Caco-2 (cell line): Measurements from ENCODE around the gene FOXP1. TPM values are rescaled to one million over a fixed set of nuclear protein-coding genes. Genes with fewer than 3 reads are reported as not detected.

Source experiments
- BruUV-seq: library from RNA; stranded (reverse); fragments of 400-500 nt; replicated peaks from 2 replicates; lab custom pipeline; 2021; lab: Mats Ljungman, UMichigan
- CTCF ChIA-PET: fragments of 300-600 bp; sonication (Branson Sonifier 250); formaldehyde crosslinking; loops from one replicate; lab custom pipeline; 2022; ENCODE audit warnings: antibody characterized with exemption; lab: Charles Lee
- POLR2A ChIA-PET: fragments of 300-600 bp; sonication (Branson Sonifier 250); formaldehyde crosslinking; loops from one replicate; lab custom pipeline; 2022; ENCODE audit warnings: antibody characterized with exemption; lab: Charles Lee
- DNase-seq, 2 experiments: peaks; one replicate each; pipeline versions ENCODE4 v3.0.0 to v3.0.0-alpha.2; 2020 to 2022
- H3K27me3 ChIP-seq: replicated peaks from 2 replicates; pipeline ENCODE4 v1.6.0; 2011; ENCODE audit warnings: low read length; ENCODE audit not compliant: control insufficient read depth, insufficient read depth
- H3K36me3 ChIP-seq: 2 replicates; pipeline ENCODE4 v1.5.1; 2011; ENCODE audit warnings: low read length; ENCODE audit not compliant: control insufficient read depth, insufficient read depth
- H3K4me1 ChIP-seq: fragments of 250-450 bp; sonication (Bioruptor Pico); 2 replicates; pipeline ENCODE4 v1.5.1; 2020; ENCODE audit warnings: mild to moderate bottlenecking
- H3K4me3 ChIP-seq: 2 replicates; pipeline ENCODE4 v1.5.1; 2011; ENCODE audit warnings: low read depth, mild to moderate bottlenecking, control low read depth, low read length
- H3K9me3 ChIP-seq: fragments of 250-450 bp; sonication (Bioruptor Pico); 2 replicates; pipeline ENCODE4 v1.5.1; 2020; ENCODE audit warnings: mild to moderate bottlenecking, moderate library complexity
- H3K27ac Mint-ChIP-seq: one replicate; pipeline ENCODE4 v1.8.0; 2022; ENCODE audit warnings: mixed read lengths; ENCODE audit not compliant: unreplicated experiment
- H3K27me3 Mint-ChIP-seq: one replicate; pipeline ENCODE4 v1.8.0; 2022; ENCODE audit warnings: mixed read lengths; ENCODE audit not compliant: insufficient read depth, unreplicated experiment
- H3K36me3 Mint-ChIP-seq: one replicate; pipeline ENCODE4 v1.8.0; 2022; ENCODE audit warnings: mild to moderate bottlenecking, mixed read lengths; ENCODE audit not compliant: insufficient read depth, unreplicated experiment
- H3K4me1 Mint-ChIP-seq: one replicate; pipeline ENCODE4 v1.8.0; 2022; ENCODE audit warnings: low read depth, mixed read lengths; ENCODE audit not compliant: unreplicated experiment
- H3K4me3 Mint-ChIP-seq: one replicate; pipeline ENCODE4 v1.8.0; 2022; ENCODE audit warnings: mild to moderate bottlenecking, moderate library complexity, mixed read lengths; ENCODE audit not compliant: unreplicated experiment
- H3K9me3 Mint-ChIP-seq: one replicate; pipeline ENCODE4 v1.8.0; 2022; ENCODE audit warnings: mixed read lengths; ENCODE audit not compliant: unreplicated experiment
- intact Hi-C: fragments of 100-400 bp; cut with micrococcal nuclease; formaldehyde crosslinking; loops from one replicate; pipeline ENCODE4 v1.10.0; 2022; ENCODE audit not compliant: unreplicated experiment
- total RNA-seq: library from RNA; stranded (reverse); gene quantifications from 2 replicates; pipeline ENCODE4 v1.2.3, GENCODE V29; 2022
- TF ChIP-seq, protein P1 (sequence below), 2 experiments: fragments of 200-600 bp in 1 of 2; IDR thresholded peaks; 1 replicate in 1 of 2; 2 replicates in 1 of 2; pipeline versions ENCODE4 v1.5.1 to v1.8.0; 2011 to 2022; ENCODE audit warnings: antibody characterized with exemption in 1 of 2, control low read depth in 1 of 2, inconsistent platforms in 1 of 2, low read depth in 1 of 2, low read length in 1 of 2, mild to moderate bottlenecking in 1 of 2, moderate library complexity in 1 of 2; ENCODE audit not compliant: insufficient read depth in 1 of 2, severe bottlenecking in 1 of 2, unreplicated experiment in 1 of 2

The FOXP1 gene
- total RNA-seq, 1 experiment from 2014 or later, result 131 TPM

DNA sequence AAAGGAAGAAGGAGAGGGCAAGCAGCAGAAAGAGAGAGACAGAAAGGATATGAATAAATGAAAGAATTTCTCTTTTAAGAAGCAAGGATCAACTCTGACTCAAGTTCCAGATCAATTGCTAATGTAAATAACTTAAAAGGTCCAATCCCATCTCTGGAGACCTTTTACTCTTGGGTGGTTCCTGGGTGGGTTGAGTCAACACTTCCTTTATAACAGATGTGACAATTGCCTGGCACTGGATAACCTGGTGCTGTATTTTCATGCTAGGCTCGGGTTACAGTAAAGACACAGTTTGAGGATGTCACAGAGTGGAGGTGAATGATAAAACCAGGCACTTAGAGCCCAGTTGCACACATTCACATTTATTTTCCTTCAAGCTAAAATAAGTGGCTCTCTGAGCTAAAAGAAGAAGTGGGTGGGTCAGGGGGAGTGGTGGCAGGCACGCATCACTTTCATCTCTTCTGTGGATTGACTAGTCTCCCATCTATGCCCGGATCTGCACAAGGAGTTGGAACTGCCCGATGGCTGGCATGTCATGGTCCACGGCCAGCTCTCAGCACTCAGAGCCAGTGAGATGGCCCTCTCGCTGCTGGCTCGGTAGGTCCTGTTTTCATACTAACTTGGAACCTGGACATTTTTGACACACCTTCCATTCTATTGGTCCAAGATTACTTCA lies 465.8 kb downstream of the FOXP1 start:
- H3K9me3 ChIP-seq, result no peaks in the 10 kb centered on the region
- no peaks in the 10 kb centered on the region for H3K9me3 Mint-ChIP-seq
- H3K36me3 Mint-ChIP-seq, result peaks cover 35% of the 10 kb centered on the region
- no peaks in the 10 kb centered on the region for H3K27me3 ChIP-seq
- no peaks in the 10 kb centered on the region for H3K27me3 Mint-ChIP-seq
- H3K4me3 ChIP-seq, result no peak overlapping the region
- POLR2A ChIA-PET, result no interaction called here
- peak overlapping the region; percentile 53 for H3K27ac Mint-ChIP-seq
- peaks cover 46% of the 10 kb centered on the region for H3K4me1 ChIP-seq
- intact Hi-C loops, result no loop called here
- H3K36me3 ChIP-seq, result peaks cover 2% of the 10 kb centered on the region; the same call in 1 of the 2 replicates
- TF ChIP-seq, protein P1, sequence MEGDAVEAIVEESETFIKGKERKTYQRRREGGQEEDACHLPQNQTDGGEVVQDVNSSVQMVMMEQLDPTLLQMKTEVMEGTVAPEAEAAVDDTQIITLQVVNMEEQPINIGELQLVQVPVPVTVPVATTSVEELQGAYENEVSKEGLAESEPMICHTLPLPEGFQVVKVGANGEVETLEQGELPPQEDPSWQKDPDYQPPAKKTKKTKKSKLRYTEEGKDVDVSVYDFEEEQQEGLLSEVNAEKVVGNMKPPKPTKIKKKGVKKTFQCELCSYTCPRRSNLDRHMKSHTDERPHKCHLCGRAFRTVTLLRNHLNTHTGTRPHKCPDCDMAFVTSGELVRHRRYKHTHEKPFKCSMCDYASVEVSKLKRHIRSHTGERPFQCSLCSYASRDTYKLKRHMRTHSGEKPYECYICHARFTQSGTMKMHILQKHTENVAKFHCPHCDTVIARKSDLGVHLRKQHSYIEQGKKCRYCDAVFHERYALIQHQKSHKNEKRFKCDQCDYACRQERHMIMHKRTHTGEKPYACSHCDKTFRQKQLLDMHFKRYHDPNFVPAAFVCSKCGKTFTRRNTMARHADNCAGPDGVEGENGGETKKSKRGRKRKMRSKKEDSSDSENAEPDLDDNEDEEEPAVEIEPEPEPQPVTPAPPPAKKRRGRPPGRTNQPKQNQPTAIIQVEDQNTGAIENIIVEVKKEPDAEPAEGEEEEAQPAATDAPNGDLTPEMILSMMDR (IDR thresholded peaks at IDR 0.05; ENCODE audit: insufficient read depth in 1 of 2, low read depth in 1 of 2, low read length in 1 of 2, severe bottlenecking in 1 of 2, unreplicated experiment in 1 of 2), result no peak
- CTCF ChIA-PET, result no interaction called here
- H3K4me3 Mint-ChIP-seq, result no peak overlapping the region
- peaks cover 54% of the 10 kb centered on the region for H3K4me1 Mint-ChIP-seq
- no peak for DNase-seq
- no TSS peak for BruUV-seq

DNA sequence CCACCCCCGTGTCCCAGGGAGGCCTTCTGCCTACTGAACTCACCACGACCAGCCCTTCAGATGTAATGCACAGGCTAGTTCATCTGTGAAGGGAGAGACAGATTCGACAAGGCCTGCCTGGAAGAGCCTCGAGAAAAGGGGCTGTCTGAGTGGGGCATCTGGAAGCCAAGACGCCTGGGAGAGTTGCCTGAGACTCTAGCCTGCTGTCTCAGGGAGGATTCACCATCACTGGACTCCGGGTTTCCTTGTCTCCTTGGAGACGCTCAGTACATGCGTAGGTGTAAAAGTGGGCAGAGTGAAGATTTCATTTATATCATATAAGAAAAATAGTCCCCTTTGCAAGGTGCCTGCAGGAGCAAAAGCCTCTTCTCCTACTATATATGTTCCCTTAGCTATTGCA lies 468.9 kb downstream of the FOXP1 start:
- intact Hi-C loops, result no loop called here
- ChIA-PET POLR2A (no interaction called here), CTCF (no interaction called here)
- Histone ChIP-seq H3K9me3 (no peaks in the 10 kb centered on the region), H3K27me3 (no peaks in the 10 kb centered on the region), H3K4me1 (peaks cover 21% of the 10 kb centered on the region), H3K36me3 (peaks cover 3% of the 10 kb centered on the region), H3K4me3 (no peak overlapping the region)
- H3K4me1 Mint-ChIP-seq, result peaks cover 40% of the 10 kb centered on the region
- no peaks in the 10 kb centered on the region for H3K27me3 Mint-ChIP-seq
- no peaks in the 10 kb centered on the region for H3K9me3 Mint-ChIP-seq
- H3K36me3 Mint-ChIP-seq, result peaks cover 49% of the 10 kb centered on the region
- TF ChIP-seq, protein P1 (IDR thresholded peaks at IDR 0.05; ENCODE audit: insufficient read depth in 1 of 2, low read depth in 1 of 2, low read length in 1 of 2, severe bottlenecking in 1 of 2, unreplicated experiment in 1 of 2), result no peak
- BruUV-seq, result no TSS peak
- H3K4me3 Mint-ChIP-seq, result no peak overlapping the region
- DNase-seq, result no peak
- peak overlapping the region; percentile 47 for H3K27ac Mint-ChIP-seq

DNA sequence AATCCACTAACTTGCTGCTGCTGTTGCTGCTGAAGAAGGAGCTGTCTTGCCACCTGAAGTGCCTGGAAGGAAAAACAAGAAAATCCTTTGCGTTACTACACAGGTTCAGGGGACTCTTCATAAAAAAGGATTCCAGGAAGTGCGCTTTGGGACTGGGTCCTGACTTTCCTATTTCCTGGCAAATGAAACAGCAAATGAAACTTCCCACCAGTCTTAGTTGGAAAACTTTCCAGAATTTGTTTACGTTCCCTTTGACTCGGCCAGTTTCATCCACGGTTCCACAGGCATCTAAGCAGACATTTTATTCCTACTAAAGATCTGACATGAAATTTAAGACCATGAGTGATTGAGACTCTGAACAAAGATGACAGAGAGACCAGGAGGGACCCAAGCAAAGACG lies 471.0 kb downstream of the FOXP1 start:
- H3K4me1 Mint-ChIP-seq, result peaks cover 31% of the 10 kb centered on the region
- H3K9me3 ChIP-seq, result no peaks in the 10 kb centered on the region
- intact Hi-C loops, result no loop called here
- H3K27ac Mint-ChIP-seq, result peak overlapping the region; percentile 13
- H3K4me3 ChIP-seq, result no peak overlapping the region
- ChIA-PET POLR2A (no interaction called here), CTCF (no interaction called here)
- no peak overlapping the region for H3K4me3 Mint-ChIP-seq
- TF ChIP-seq, protein P1 (IDR thresholded peaks at IDR 0.05; ENCODE audit: insufficient read depth in 1 of 2, low read depth in 1 of 2, low read length in 1 of 2, severe bottlenecking in 1 of 2, unreplicated experiment in 1 of 2), result no peak
- peaks cover 3% of the 10 kb centered on the region for H3K36me3 ChIP-seq
- no peaks in the 10 kb centered on the region for H3K27me3 ChIP-seq
- peaks cover 43% of the 10 kb centered on the region for H3K36me3 Mint-ChIP-seq
- BruUV-seq, result no TSS peak
- H3K27me3 Mint-ChIP-seq, result no peaks in the 10 kb centered on the region
- H3K9me3 Mint-ChIP-seq, result no peaks in the 10 kb centered on the region
- no peak for DNase-seq
- H3K4me1 ChIP-seq, result peaks cover 4% of the 10 kb centered on the region; the same call in 1 of the 2 replicates
